GM18951 (cell line): Measurements from ENCODE around the gene UBA3.
A peak's percentile ranks its signal among the peaks of the same experiment; 100 is the strongest.

Source experiments
- POLR2A ChIP-seq: IDR thresholded peaks from 4 replicates; pipeline ENCODE4 v1.6.1; 2011; ENCODE audit warnings: mild to moderate bottlenecking; ENCODE audit not compliant: insufficient read length, insufficient read depth; ENCODE audit errors: extremely low read depth
- in situ Hi-C: fragments of 300-500 bp; cut with MboI; formaldehyde crosslinking; loops from one replicate; pipeline ENCODE4 v1.12.0; 2022; ENCODE audit warnings: low sequenced_read_pairs, mixed read lengths, inconsistent platforms; ENCODE audit not compliant: unreplicated experiment

The UBA3 gene

DNA sequence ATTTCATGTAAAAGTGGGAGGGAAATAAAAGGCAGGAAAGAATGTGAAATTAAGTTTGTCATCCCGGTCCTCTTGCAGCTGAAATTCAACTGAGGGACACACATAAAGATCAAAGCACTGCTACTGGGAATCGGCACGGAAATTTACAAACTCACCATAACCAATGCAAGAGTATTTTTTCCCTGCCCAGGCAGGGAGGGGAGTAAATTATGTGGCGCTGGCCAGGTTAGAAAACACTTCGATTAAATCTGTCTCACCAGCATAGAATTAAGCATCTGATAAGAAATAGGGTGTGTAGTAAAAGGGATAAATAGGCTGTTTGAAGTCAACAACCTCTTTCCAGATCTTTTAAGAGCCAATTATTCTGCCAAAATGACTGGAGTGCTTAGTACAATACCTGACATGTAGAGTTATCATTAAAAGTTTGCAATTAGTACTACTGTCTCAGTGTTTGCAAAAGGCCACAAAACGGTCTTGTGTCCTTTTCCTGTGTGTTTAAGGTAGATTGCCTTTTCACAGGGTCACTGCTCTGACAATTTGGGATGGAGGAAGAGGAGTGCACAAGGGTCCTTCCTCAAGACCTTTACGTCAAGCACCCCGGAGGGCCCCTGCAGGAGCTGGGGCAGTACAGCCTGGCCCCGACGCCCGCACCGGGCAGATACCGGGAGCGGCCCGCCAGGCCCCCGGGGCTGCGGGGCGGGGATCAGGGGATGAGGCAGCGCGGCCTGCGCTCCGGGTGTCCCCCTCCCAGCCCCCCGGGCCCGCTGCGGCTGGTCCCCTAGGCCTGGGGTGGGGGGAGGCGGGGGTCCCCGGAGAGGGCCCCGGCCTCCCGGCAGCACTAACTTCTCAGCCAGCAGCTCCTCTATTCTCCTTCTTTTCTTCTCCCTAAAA is 651 bp downstream of the UBA3 start:
- TF ChIP-seq POLR2A, result no peak
- in situ Hi-C loops, result no loop called here

- no peak for TF ChIP-seq POLR2A
- in situ Hi-C loops, result no loop called here
Observed at GRCh38 chr3:69072928-69073327, 7.2 kb downstream of the UBA3 start.

DNA sequence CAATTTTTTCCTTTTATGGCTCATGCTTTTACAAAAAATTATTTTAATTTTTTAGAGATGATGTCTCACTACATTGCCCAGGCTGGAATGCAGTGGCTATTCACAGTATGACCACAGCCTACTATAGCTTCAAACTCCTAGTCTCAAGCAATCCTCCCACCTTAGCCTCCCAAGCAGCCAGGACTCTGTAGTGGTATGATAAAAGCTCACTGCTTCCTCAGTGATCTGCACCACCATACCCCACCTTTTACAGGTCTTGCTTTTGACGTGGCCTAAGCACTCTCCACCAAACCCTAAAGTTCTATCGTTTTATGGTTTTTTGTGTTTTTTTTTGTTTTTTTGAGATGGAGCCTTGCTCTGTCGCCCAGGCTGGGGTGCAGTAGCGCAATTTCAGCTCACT is 14.0 kb downstream of the UBA3 start:
- no peak for TF ChIP-seq POLR2A
- in situ Hi-C loops, result no loop called here

DNA sequence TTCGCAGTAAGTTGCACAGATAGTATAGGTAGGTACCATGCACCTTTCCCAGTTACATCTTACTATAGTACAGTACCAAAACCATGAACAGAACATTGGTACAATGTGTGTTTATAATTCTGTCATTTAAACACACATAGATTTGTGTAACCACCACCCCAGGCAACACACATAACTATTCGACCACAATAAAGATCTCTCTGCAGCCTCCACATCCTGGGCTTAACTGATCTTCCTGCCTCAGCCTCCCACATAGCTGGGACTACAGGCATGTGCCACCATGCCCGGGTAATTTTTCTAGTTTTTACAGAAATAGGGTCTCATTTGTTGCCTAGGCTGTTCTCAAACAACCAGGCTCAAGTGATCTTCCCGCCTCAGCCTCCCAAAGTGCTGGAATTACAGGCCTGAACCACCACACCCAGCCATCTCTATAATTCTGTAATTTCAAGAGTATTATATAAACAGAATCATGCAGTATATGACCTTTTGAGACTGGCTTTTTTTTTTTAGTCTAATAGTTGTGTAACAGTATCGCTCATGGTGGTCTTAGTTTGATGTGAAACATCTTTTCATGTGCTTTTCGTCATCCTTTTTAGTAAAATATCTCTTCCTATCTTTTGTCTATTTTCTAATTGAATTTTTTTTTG is 14.7 kb downstream of the UBA3 start:
- in situ Hi-C loops, result no loop called here
- no peak for TF ChIP-seq POLR2A

DNA sequence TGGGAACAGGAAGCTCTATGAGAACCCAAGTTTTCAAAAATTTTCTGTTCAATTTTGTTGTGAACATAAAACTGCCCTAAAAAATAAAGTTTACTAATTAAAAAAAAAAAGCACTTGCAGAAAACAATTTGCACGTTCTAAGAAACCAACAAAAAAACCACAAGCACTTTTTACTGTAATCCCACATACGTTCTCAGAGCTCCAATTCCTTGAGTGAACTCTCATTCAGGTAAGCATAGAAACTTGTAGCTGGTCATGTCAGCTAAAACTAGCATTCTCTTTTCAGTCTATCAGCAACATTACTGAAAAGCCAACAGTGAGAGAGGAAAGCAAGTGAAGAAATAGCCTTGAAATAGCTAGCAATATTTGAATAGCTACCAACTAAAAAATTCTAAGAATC is 16.5 kb downstream of the UBA3 start:
- in situ Hi-C loops, result no loop called here
- no peak for TF ChIP-seq POLR2A

GRCh38 chr3:69059688-69060087 is 20.5 kb downstream of the UBA3 start:
- in situ Hi-C loops, result no loop called here
- TF ChIP-seq POLR2A, result no peak

DNA sequence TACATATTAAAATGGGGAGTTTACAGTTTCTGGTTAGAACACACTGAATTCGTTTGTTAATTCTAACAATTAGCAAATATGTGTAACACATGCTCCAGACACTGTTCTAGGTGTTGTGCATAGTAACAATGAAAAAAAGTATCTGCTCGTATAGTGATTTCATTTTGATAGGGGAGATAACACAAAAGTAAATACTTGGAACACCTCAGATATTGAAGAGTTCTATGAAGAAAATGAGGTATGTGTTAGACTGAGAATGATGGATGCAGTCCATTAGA is 21.3 kb downstream of the UBA3 start:
- TF ChIP-seq POLR2A, result no peak
- in situ Hi-C loops, result no loop called here

DNA sequence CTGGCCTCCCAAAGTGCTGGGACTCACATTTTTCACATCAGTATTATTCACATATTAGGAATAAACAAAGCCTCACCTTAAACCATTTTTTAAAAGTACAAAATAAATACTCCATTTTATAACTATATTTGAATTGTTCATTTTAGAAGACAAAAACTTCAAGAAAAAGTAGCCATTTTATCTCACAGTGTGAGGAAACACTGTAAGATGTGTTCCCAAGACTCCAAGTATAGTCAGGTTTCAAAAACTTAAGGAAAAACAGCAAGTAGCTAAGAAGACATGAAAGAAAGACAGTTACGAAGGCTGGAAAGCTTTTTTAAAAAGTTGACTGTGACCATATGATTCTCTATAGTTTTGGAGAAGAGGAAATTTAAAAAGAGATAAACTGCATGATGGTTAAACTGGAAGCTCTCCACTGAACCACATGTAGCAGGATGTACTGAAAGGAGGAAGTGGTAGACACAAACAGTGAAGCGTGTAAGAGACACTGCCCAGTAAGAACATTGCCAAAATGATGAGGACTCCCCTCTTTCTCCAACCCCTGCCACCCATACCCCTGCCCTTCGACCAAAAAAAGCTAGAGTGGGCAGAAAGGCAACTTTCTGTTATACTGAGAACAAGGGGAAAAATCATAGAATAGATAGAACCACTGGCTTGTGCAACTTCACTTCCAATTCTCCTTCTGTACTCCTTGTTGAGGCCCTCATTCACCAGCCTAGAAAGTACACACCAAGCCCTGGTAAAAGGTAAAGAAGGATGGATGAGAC is 21.8 kb downstream of the UBA3 start:
- TF ChIP-seq POLR2A, result no peak
- in situ Hi-C loops, result no loop called here

DNA sequence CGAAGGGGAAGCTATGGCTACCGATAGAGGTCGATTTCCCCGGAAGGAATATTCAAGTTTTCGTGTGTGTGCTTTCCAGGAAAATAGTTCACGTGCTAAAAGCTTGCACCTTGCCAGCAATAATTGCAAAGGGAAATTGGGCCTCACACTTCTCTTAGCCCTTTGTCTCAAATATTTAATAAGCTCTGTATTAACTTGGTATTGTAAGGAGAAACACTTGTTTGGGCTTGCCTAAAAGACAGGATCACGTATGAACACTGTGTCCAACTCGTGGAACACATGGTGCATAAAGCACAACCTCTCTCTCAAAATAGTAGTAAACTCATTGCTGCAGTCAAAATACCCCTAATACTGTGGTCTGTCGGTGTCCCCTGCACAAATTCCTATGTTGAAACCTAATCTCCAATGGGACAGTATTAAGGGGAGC is 27.7 kb downstream of the UBA3 start:
- in situ Hi-C loops, result no loop called here

DNA sequence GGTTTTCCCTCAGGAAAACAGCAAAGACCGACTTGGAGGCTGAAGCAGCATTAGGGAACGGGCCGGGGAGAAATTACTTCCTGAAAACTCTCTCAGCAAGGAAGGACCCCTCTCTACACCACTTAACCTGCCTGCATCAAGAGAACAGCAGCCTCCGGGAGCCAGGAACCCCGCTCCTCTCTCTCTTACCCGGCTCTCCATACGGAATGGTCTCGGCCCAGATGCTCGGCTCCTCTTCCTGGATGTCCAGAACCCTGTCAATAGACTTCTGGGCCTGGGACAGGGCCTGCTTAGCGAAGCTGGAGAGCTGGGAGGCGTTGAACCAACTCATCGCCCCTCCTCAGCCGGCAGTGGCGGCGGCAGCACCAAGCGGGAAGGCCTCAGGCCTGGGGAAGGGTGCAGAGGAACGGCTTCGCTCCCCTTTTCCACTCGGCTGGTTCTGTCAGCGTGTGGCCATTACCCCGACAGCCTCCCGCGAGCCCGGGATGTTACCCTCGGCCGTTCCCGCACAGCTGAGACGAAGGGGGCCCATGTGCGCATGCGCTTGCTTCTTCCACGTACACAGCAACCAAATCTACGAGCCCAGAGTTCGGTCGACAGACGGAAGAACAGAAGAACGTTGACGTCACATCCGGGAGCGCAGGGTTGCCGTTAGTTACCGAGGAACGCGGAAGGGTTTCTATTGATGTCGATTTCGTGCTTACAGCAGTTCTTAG is 28.3 kb downstream of the UBA3 start, which contains the start of gene TMF1:
TSS of gene TMF1 (minus strand) at position 578 of the 716 bp plus-strand sequence. CDS start at position 331, 247 bp downstream.
- in situ Hi-C loops, result no loop called here
- peak; percentile 73 for TF ChIP-seq POLR2A

More for the DNA sequence above, 27.7 kb downstream of the UBA3 start:
- TF ChIP-seq POLR2A, result no peak

DNA sequence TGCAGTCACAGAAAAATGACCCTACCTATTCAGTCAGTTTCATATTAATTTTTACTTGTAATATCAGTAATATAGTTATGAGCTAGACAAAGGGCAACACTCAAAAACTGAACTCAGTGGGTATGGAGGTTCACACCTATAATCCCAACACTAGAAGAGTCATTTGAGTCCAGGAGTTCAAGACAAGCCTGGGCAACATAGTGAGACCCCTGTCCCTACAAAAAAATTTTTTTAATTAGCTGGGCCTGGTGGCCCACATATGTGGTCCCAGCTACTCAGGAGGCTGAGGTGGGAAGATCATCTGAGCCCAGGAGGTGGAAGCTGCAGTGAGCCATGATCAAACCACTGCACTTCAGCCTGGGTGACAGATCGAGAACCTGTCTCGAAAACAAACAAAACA is 31.2 kb downstream of the UBA3 start:
- no peak for TF ChIP-seq POLR2A
- in situ Hi-C loops, result no loop called here

- TF ChIP-seq POLR2A, result no peak
- in situ Hi-C loops, result no loop called here
Observed at GRCh38 chr3:69044608-69045007, 35.6 kb downstream of the UBA3 start.

DNA sequence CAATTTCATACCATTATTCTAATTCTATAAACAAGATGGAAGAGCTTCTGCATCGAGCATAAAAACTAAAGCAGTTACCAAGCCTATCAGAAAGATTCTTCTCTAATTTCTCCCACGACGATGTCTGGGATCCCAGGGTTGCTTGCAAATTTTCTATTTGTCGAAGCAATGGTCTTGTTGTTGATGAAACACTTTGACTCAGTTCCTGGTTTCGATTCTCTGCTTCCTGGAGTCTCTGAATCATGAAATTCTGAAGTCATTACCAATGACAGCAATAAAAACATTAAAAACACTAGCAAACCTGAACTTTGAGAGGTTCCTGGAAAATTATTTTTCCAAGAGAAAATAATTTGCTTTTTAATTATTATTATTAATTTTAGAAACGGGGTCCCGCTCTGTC is 46.7 kb downstream of the UBA3 start:
- TF ChIP-seq POLR2A, result no peak
- in situ Hi-C loops, result no loop called here

DNA sequence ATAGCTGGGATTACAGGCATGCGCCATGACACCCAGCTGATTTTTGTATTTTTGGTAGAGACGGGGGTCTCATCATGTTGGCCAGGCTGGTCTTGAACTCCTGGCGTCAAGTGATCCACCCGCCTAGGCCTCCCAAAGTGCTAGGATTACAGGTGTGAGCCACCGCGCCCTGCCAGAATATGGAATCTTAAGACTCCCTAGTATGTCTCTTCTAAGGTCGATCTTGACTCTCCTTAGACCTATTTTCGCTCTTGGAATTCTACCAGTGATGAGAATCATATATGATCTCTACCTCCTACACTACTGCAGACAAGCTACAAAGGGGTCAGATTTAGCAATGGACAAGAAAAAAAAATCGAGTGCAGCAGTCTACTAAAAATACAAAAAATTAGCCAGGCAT is 47.4 kb downstream of the UBA3 start:
- in situ Hi-C loops, result no loop called here
- no peak for TF ChIP-seq POLR2A
